ENCODE results near the gene SDC1.

The SDC1 gene

GRCh38 chr2:20168048-20168726, 56.7 kb downstream of the SDC1 start:
- no peak for DNase-seq

- DNase-seq, result no peak
These were observed 57.6 kb downstream of the SDC1 start for GRCh38 chr2:20167356-20167755.

GRCh38 chr2:20165677-20166509, 59.0 kb downstream of the SDC1 start:
- DNase-seq, result no peak

- no peak for DNase-seq
These were observed 60.0 kb downstream of the SDC1 start for GRCh38 chr2:20164734-20165478.

- no peak for DNase-seq
These were observed 60.7 kb downstream of the SDC1 start for GRCh38 chr2:20164061-20164733.

- no peak for DNase-seq
These were observed 65.4 kb downstream of the SDC1 start for GRCh38 chr2:20159411-20160070.

- no peak for DNase-seq
These were observed 67.6 kb downstream of the SDC1 start for GRCh38 chr2:20157193-20157891.

- DNase-seq, result no peak
These were observed 68.1 kb downstream of the SDC1 start for GRCh38 chr2:20156836-20157192.

GRCh38 chr2:20156076-20156759, 68.7 kb downstream of the SDC1 start:
- DNase-seq, result no peak

GRCh38 chr2:20153131-20153851, 71.6 kb downstream of the SDC1 start:
- DNase-seq, result no peak

GRCh38 chr2:20150806-20151571, 73.9 kb downstream of the SDC1 start:
- no peak for DNase-seq

Measured in inflammatory macrophage treated with lipopolysaccharide for 4 hours (primary cell).